IPS-18c (cell line): ENCODE data around the gene SCAP.
"Not testable (repeated sequence)": the region's sequence is repeated elsewhere in the genome, so short reads cannot be mapped to it uniquely, and the experiment has no call there.

Source experiments
- H3K4me3 ChIP-seq: 2 replicates; pipeline ENCODE4 v1.7.0; 2013; ENCODE audit warnings: low read depth, mild to moderate bottlenecking, low read length, moderate library complexity; ENCODE audit not compliant: insufficient read depth
- H3K9me3 ChIP-seq: one replicate; pipeline ENCODE4 v1.6.1; 2013; ENCODE audit warnings: mild to moderate bottlenecking, low read length, moderate library complexity; ENCODE audit not compliant: control insufficient read depth, insufficient read depth

The SCAP gene

DNA sequence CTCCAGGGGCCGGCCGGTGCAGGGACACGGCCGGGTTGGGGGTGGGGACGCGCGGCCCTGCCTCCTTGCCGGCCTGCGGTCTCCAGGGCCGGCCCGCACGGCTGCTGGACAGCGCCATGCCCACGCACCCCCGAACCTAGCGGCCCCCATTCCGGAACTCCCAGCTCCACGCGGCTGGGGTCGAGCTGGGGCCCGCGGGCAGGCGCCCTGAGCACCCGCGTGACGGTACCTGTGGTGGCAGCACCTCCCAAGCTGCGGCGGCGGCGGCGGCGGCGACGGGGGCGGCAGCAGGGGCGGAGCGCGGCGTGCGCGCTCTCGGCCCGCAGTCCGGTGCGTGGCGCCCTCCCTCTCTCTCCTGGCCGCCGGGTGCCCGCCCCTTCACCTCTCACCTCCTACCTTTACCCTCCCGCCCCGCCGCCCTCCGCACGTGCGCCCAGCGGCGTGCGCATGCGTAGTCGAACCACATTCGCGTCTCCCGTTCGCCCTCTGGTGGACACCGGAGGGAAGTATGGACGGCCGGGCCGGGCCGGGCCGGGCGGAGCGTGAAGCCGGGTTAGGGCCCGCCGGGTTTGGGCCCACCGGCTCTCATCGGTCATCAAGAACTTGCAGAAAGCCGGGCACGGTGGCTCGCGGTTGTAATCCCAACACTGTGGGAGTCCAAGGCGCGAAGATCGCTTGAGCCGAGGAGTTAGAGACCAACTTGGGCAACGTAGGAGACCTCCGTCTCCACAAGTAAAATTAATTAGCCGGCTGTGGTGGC, at the start of gene SCAP:
SCAP (minus strand) TSS at position 372 of the 760 bp plus-strand sequence. CDS start 32,948 bp downstream, outside the sequence.
- no peaks in the 10 kb centered on the region for H3K9me3 ChIP-seq
- peak within 1 kb of the TSS; percentile 84 for H3K4me3 ChIP-seq

DNA sequence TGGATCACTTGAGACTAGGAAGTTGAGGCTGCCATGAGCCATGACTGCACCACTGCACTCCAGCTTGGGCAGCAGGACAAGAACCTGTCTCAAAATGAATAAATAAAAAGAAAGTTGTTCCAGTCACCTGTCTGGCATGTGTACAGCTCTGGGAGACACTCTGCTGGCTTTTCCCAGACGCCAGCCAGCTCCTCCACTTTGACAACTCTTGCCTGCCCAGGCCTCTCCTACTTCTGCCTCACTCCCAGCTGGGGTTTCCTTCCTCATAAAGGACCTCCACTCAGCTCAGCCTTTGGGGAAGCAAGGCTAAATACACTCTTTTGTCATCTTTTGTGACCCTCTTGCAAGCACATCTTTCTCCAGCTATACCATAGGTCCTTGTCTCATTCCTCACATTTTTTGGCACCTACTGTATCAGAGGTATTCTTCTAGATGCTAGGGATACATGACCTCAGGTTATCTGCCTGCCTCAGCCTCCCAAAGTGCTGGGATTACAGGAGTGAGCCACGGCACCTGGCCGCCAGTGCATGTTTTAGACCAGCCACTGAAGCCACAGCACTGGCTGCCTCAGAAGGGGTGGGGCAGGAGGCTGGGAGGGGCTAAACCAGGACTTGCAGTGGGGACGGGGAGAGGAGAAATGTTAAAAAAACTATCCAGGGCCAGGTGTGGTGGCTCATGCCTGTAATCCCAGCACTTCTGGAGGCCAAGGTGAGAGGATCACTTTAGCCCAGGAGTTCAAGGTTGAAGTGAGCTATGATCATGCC, 47.8 kb upstream of the SCAP start:
- H3K4me3 ChIP-seq: no peak overlapping the region
- no peaks in the 10 kb centered on the region for H3K9me3 ChIP-seq

DNA sequence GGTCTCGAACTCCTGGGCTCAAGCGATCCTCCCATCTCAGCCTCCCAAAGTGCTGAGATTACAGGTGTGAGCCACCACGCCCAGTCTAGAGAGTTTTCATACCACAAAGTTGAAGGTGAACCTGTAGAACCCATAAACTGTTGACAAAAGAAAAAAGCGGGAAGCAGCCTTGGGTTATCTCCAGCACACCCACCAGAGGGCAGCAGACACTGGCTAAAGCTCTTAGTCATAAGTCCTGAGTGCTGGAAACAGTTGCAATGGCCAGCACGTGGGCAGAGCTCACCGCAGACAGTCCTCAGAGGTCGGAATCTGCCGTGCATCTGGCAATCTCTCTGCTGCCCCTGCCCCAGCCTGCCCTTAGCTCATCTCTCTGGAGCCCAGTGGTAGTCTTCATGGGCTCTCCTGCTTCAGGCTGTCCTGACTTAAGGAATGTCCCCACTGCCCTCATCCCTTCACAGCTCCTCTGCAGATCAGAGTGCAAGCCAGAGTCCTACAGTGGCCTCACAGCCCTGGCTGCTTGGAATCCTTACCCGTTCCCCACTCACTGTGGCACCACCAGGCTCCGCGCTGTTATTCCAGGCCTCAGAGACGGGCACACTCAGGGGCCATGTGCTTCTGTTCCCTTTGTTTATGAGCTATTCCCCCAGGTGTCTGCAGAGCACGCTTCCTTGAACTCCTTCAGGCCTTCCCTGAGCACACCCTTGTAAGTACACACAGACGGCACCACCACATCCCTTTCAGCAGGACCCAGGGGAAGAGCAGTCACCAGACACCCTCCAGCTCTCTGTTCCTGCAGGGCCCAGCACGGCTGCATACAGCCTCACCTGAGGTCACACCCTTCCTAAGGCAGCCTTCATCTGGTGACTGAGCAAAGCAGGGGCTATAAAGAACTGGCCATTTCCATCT, 46.6 kb upstream of the SCAP start:
- H3K4me3 ChIP-seq: no peak overlapping the region
- H3K9me3 ChIP-seq: no peaks in the 10 kb centered on the region

DNA sequence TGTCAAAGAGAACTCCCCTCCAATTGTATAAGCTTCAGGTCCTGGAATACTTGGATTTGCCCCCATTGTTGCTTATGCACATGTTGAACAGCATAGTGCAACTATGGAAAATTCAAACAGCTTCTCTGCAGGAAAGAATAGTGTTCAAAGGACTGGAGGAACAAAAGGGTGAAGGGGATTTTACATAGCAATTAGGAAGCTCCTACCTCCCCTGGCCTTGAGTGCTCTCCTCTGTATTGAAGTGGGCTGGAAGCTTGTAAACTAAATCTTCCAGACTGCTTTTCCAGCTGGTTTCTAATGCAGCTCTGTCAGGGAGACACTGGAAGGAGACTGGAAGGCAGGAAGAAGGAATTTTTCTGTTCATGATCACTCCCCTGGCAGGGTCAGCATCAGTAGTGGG, 45.0 kb upstream of the SCAP start:
- H3K4me3 ChIP-seq: no peak overlapping the region
- no peaks in the 10 kb centered on the region for H3K9me3 ChIP-seq

DNA sequence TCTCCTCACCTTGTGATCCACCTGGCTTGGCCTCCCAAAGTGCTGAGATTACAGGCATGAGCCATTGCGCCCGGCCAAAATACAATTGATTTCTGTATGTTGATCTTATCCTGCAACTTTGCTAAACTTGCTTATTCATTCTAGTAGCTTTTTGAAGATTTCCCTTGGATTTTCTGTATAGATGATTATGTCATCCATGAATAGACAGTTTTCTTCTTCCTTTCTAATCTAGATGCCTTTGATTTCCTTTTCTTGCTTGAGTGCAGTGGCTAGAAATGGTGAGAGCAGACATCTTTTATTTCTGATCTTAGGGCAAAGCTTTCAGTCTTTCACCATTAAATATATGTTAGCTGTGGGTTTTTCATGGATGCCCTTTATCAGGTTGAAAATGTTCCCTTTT, 42.2 kb upstream of the SCAP start:
- Histone ChIP-seq H3K4me3 (no peak overlapping the region), H3K9me3 (no peaks in the 10 kb centered on the region)

DNA sequence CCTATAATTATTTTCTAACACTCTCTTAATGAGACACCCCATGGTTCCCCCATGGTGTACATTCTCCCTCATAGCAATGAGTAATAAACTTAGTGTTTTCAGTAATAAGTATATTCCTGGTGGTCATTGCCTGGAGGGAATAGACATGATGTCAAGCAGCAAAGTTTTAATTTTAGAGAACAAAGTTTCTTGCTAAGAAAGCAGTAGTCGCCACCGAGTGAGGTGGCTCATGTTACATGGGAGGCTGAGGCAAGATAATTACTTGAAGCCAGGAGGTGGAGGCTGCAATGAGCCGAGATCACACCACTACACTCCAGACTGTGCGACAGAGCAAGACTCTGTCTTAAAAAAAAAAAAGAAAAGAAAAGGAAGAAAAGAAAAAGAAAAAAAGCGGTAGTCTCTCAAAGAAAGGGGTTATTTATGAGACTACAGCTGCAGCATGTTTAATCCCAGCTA, 40.2 kb upstream of the SCAP start:
- Histone ChIP-seq H3K9me3 (no peaks in the 10 kb centered on the region), H3K4me3 (no peak overlapping the region)

DNA sequence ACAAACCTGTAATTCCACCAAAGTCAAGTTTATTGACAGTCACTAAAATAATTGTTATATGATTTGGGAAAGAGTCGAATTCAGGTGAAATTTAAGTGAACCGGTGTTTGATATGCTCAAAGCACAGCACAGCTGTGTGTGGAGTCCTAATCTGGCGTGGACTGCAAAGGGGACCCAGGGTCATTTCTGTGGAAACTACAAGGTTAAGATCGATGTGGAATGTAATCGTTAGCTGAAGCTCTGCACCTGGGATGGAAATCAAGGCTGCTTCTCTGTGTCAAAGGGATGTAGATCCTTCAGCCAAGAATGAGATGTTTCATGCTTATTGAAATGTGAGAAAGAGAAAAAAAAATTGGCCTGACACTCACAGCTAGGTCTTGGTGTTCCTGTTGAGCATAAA, 39.4 kb upstream of the SCAP start:
- no peaks in the 10 kb centered on the region for H3K9me3 ChIP-seq

DNA sequence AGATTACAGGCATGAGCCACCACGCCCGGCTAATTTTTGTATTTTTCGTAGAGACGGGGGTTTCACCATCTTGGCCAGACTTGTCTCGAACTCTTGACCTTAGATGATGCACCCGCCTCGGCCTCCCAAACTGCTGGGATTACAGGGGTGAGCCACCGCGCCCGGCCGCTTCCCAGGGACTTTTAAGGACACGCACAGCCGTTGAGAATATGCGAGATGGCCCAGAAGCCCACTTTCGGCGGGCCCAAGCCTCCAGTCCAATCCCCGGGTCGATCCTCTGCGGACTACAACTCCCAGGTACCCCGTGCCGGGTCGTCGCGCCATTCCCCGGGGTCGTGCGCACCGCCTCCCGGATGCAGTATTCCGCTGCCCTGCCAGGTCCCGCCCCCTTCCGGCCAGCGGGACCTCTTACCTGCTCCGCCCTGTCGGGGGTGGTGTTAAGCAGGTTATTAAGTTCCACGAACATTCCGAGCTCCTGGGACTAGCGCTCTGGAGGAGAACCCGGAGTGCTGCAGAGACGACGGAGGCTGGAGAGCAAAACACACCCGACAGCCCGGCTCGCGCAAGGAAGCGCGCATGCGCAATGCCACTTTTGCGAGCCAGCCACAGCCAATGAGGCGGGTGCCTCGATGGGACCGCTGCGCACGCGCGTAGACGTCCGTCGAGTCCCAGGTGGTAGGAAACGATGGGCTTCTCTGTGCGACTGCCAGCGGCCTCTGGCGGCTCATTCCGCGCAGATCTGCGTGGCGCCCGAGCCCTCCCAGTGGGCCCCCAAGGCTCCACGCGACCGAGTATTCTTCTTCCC, 37.6 kb upstream of the SCAP start, which contains the start of gene ELP6:
ELP6 (minus strand) TSS at position 588 of the 805 bp plus-strand sequence; CDS start at position 466, 122 bp downstream.
- peak within 1 kb of the TSS; percentile 97 for H3K4me3 ChIP-seq
- no peaks in the 10 kb centered on the region for H3K9me3 ChIP-seq

More for the DNA sequence above, 39.4 kb upstream of the SCAP start:
- no peak overlapping the region for H3K4me3 ChIP-seq

DNA sequence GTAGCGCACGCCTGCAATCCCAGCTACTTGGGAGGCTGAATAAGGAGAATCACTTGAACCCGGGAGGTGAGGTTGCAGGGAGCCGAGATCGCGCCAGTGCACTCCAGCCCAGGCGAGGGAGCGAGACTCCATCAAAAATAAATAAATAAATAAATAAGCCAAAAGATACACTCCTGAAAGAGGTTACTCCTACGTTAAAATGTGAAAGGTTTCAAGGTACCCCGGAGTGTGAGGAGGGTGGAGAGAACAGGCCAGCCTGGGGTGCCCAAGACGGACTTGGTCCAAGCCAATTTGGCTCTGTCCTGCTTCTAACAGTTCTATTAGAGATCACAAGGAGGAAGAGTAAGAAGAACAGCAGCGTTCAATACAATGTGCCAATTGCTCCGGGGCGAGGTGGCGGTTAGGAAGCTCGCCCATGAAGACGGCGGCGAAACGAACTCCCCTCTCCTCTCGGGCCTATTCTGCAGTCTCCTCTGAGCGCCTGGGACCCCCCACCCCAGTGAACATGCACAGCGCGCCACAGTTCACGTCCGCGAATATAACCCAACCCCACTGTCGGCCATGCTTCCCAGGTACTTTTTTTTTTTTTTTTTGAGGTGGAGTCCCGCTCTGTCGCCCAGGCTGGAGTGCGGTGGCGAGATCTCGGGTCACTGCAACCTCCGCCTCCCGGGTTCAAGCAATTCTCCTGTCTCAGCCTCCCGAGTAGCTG, 36.8 kb upstream of the SCAP start:
- H3K4me3 ChIP-seq: peak overlapping the region; percentile 97
- H3K9me3 ChIP-seq: no peaks in the 10 kb centered on the region

DNA sequence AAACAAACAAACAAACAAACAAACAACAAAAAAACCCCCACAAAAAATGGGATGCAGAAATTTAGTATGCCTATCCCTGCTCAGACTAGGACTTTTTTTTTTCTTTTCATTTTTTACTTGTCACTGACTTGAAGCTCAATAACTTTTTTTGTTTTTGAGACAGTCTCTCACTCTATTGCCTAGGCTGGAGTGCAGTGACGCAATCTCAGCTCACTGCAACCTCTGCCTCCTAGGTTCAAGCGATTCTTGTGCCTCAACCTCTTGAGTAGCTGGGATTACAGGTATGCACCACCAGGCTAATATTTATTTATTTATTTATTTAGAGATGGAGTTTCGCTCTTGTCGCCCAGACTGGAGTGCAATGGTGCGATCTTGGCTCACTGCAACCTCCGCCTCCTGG, 29.5 kb upstream of the SCAP start:
- not testable (repeated sequence) for H3K9me3 ChIP-seq, H3K4me3 ChIP-seq

DNA sequence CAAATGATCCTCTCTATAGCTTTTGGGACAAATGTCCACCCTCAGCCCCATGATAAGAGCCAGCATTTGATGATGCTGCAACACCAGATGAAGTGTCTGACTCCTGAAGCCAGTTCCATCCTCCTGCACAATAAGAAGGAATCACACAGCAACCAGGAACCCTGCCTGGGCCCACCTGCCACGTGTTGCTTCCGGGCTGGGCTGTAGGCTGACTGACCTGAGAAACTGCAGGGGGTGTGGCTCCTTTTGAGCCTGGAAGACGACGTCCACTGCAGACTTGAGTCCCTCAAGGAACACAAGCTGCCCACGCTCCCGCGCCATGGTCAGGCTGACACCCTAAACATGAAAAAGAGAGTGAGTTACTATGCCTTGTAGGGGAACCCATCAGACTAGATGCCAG, 28.4 kb upstream of the SCAP start:
- H3K4me3 ChIP-seq: no peak overlapping the region

DNA sequence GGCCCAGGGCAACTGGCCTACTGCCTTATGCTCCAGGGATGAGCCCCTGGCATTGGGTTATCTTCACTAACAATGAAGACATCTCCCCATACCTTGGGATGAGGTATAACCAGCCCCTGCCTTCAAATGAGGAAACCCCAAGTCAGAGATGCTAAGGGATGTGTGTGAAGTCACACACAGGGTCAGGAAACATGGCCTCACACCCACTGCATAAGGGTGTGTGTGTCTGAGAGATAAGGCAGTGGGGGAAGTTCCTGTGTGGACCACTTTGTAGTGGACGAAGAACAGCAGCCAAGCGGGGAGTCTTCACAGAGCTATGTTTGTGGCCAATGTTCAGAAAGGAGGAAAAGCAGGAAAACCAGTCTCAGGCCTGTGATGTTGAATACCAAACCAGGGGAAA, 27.3 kb upstream of the SCAP start:
- no peaks in the 10 kb centered on the region for H3K9me3 ChIP-seq
- H3K4me3 ChIP-seq: no peak overlapping the region

More for the DNA sequence above, 28.4 kb upstream of the SCAP start:
- no peaks in the 10 kb centered on the region for H3K9me3 ChIP-seq

DNA sequence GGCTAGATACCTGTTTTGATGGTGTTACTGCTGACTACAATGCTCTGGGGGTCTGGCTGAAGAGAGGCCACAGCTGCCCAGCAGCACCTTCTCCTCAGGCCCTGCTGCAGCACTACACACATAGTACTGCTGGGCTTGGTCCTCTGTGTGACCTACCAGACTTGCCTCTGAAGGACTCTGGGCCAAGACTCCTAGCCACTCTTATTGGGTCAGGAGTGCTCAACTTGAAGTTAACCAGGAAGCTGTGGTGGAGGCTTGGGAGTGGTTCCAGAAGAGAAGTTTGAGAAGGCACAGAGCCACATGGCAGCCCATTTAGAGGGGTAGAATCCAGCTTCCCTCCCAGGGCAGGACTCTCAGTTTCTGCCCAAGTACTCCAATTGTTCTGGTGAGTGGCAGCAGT, 21.2 kb upstream of the SCAP start:
- no peak overlapping the region for H3K4me3 ChIP-seq

DNA sequence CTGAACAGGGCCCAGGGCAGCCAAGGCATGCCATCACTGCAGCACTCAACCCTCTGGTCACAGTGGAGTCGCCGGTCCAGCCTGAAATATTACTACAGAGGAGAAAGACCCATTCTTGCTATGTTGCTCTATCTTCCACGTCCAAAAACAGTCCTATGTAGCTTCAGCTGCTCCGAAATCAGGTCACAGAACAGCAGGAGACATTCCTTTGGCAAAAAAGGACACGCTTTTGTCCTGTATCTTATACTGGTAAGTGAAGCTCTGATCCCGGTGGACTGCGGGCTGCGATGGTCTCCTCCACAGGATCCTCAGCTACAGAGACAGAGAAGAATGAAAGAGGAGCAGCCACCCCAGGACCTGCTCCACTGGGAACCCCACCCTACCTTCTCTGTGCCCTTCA, 20.1 kb upstream of the SCAP start:
- Histone ChIP-seq H3K4me3 (no peak overlapping the region), H3K9me3 (no peaks in the 10 kb centered on the region)

More for the DNA sequence above, 21.2 kb upstream of the SCAP start:
- H3K9me3 ChIP-seq: no peaks in the 10 kb centered on the region

DNA sequence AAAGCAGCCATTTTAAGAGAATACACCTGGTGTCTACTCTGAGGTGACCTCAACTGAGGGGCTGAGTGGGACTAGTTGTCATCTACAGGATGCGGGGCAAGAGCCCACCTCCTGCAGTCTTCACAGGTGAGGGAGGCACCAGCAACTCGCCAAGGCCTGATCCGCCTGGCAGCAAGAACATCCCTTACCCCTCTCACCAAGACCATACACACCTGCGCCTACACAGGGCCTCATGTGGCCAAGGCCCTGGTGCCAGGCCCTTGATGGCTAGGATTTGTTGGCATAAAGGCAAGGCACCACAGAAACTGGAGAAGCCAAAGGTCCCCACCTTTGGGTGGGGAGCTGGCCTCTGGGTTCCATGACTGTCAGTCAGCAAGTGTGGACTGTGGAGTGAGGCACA, 19.4 kb upstream of the SCAP start:
- H3K4me3 ChIP-seq: no peak overlapping the region
- H3K9me3 ChIP-seq: no peaks in the 10 kb centered on the region

DNA sequence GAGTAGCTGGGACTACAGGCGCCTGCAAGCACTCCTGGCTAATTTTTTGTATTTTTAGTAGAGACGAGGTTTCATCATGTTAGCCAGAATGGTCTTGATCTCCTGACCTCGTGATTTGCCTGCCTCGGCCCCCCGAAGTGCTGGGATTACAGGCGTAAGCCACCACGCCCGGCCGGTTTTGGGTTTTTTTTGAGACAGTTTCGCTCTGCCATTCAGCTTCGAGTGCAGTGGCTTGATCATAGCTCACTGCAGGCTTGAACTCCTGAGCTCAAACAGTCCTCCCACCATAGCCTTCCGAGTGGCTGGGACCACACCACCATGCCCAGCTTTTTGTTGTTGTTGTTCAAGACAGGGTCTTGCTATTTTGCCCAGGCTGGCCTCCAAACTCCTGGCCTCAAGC, 16.0 kb upstream of the SCAP start:
- H3K9me3 ChIP-seq: no peaks in the 10 kb centered on the region
- H3K4me3 ChIP-seq: no peak overlapping the region
